Glutamatergic neuron (in vitro differentiated cells): ENCODE results near the gene SEMA4A. TPM values are rescaled to one million over a fixed set of nuclear protein-coding genes. Genes with fewer than 3 reads are reported as not detected.

Source experiments
- DNase-seq: peaks from one replicate; pipeline ENCODE4 v3.0.0; 2022
- H3K27ac Mint-ChIP-seq: one replicate; pipeline ENCODE4 v1.8.0; 2020; ENCODE audit warnings: mild to moderate bottlenecking, mixed read lengths, inconsistent platforms; ENCODE audit not compliant: unreplicated experiment
- H3K27me3 Mint-ChIP-seq: one replicate; pipeline ENCODE4 v1.8.0; 2020; ENCODE audit warnings: mild to moderate bottlenecking, moderate library complexity, mixed read lengths, inconsistent platforms; ENCODE audit not compliant: unreplicated experiment
- H3K36me3 Mint-ChIP-seq: one replicate; pipeline ENCODE4 v1.8.0; 2020; ENCODE audit warnings: mild to moderate bottlenecking, mixed read lengths, inconsistent platforms; ENCODE audit not compliant: unreplicated experiment
- H3K4me1 Mint-ChIP-seq: one replicate; pipeline ENCODE4 v1.8.0; 2020; ENCODE audit warnings: mild to moderate bottlenecking, low read depth, mixed read lengths, inconsistent platforms; ENCODE audit not compliant: unreplicated experiment
- H3K4me3 Mint-ChIP-seq: one replicate; pipeline ENCODE4 v1.8.0; 2020; ENCODE audit warnings: mild to moderate bottlenecking, mixed read lengths, inconsistent platforms; ENCODE audit not compliant: unreplicated experiment
- H3K9me3 Mint-ChIP-seq: one replicate; pipeline ENCODE4 v1.8.0; 2020; ENCODE audit warnings: mild to moderate bottlenecking, moderate library complexity, mixed read lengths, inconsistent platforms; ENCODE audit not compliant: unreplicated experiment
- CTCF ChIP-seq: fragments of 200-600 bp; sonication (generic); IDR thresholded peaks from one replicate; pipeline ENCODE4 v1.5.0; 2021; ENCODE audit not compliant: partially characterized antibody, unreplicated experiment
- total RNA-seq: library from RNA; stranded (reverse); fragmentation: NEBNext Ultra II Directional; extraction: Animal tissue kit (Norgen Biotek cat#: 25700); gene quantifications from one replicate; pipeline ENCODE4 v1.2.1, GENCODE V29; 2021; ENCODE audit not compliant: unreplicated experiment

The SEMA4A gene
- total RNA-seq, 1 donor from 2014 or later: 4.0 TPM

- DNase-seq: no peak
- Mint-ChIP-seq H3K36me3 (no peaks in the 10 kb centered on the region), H3K27me3 (peaks cover 4% of the 10 kb centered on the region), H3K4me1 (no peaks in the 10 kb centered on the region), H3K4me3 (no peak overlapping the region), H3K27ac (peak overlapping the region; percentile 17), H3K9me3 (no peaks in the 10 kb centered on the region)
- no peak for TF ChIP-seq CTCF
Measured at GRCh38 chr1:156164125-156164831, 10.9 kb downstream of the SEMA4A start.

GRCh38 chr1:156165083-156165482, 11.7 kb downstream of the SEMA4A start:
- no peak for TF ChIP-seq CTCF
- H3K9me3 Mint-ChIP-seq: no peaks in the 10 kb centered on the region
- H3K4me1 Mint-ChIP-seq: no peaks in the 10 kb centered on the region
- DNase-seq: no peak
- no peak overlapping the region for H3K27ac Mint-ChIP-seq
- H3K27me3 Mint-ChIP-seq: peaks cover 4% of the 10 kb centered on the region
- no peak overlapping the region for H3K4me3 Mint-ChIP-seq
- no peaks in the 10 kb centered on the region for H3K36me3 Mint-ChIP-seq

- H3K27me3 Mint-ChIP-seq: no peaks in the 10 kb centered on the region
- H3K36me3 Mint-ChIP-seq: no peaks in the 10 kb centered on the region
- no peaks in the 10 kb centered on the region for H3K4me1 Mint-ChIP-seq
- H3K4me3 Mint-ChIP-seq: no peak overlapping the region
- no peak for TF ChIP-seq CTCF
- no peak for DNase-seq
- no peak overlapping the region for H3K27ac Mint-ChIP-seq
- H3K9me3 Mint-ChIP-seq: no peaks in the 10 kb centered on the region
Measured at GRCh38 chr1:156167536-156167935, 14.2 kb downstream of the SEMA4A start.

GRCh38 chr1:156172696-156173470, 19.5 kb downstream of the SEMA4A start:
- Mint-ChIP-seq H3K4me1 (no peaks in the 10 kb centered on the region), H3K36me3 (no peaks in the 10 kb centered on the region)
- DNase-seq: no peak

More at GRCh38 chr1:156172696-156173470, 19.5 kb downstream of the SEMA4A start:
- Mint-ChIP-seq H3K27ac (no peak overlapping the region), H3K9me3 (no peaks in the 10 kb centered on the region), H3K4me3 (no peak overlapping the region), H3K27me3 (peaks cover 11% of the 10 kb centered on the region)
- TF ChIP-seq CTCF: no peak
